Epidermal melanocyte (primary cell): ENCODE measurements around the gene OR5AS1.
"Not testable (repeated sequence)": the region's sequence is repeated elsewhere in the genome, so short reads cannot be mapped to it uniquely, and the experiment has no call there.

Source experiments
- DNase-seq: peaks from one replicate; pipeline ENCODE4 v3.0.0; 2011; ENCODE audit warnings: low spot score; ENCODE audit not compliant: insufficient read length

The OR5AS1 gene

DNA sequence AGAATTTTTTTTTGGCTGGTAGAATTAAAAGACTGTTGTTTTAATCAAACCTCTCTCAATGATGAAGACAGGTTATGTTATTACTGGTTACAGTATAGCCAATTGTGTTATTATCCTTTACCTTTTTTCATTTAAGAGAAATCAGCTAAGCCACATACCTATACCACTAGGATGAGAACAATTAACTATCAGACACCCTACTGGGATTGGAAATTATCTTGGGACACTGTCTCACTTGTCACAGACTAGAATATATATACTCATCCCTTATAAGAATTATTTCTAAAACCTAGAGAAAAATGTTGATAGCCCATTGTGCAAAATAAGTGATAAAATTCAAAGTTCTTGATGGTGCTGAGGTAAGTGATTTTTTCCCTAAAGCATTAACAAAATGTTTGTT lies at the start of gene OR5AS1:
Gene OR5AS1, plus strand, starts transcription at position 301 of the 400 bp plus-strand sequence. CDS start 2,765 bp downstream, outside the sequence.
- DNase-seq = no peak

DNA sequence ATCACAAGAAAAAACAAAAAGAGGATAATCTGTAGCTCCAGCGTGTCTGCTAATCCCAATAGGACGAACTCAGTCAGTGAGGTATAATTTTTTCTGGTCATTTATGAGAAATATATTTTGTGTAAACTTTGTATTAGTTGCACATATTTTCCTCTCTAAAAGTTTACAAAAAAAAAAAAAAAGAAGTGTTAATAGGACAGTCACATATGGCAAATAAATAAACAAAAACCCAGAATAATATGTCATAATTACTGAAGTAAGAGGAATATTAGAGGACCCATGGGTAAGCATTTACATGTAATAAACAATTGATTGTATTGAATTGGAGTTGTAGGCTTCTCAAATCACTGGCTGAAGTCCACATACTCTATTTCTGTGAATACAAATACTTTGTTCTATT lies 32.9 kb upstream of the OR5AS1 start, which contains the start of gene OR5F1:
Gene OR5F1, minus strand, starts transcription at position 101 of the 400 bp plus-strand sequence. Its CDS starts 0 bp downstream, at position 101.
- DNase-seq = no peak

DNA sequence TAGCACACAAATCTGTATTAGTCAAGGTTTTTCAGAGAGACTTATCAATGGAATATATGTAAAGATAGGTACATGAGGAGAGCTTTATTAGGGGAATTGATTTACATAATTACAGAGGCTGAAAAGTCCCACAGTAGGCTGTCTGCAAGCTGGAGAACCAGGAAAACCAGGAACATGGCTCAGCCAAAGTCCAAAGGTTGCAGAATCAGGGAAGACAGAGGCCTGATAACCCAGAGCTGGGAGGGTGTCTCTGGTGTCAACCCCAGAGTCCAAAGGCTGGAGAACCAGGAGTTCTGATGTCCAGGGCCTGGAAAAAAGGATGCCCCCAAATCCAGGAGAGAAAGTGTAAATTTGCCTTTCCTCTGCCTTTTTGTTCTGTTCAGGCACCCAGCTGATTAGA lies 16.7 kb upstream of the OR5AS1 start:
- DNase-seq = no peak

DNA sequence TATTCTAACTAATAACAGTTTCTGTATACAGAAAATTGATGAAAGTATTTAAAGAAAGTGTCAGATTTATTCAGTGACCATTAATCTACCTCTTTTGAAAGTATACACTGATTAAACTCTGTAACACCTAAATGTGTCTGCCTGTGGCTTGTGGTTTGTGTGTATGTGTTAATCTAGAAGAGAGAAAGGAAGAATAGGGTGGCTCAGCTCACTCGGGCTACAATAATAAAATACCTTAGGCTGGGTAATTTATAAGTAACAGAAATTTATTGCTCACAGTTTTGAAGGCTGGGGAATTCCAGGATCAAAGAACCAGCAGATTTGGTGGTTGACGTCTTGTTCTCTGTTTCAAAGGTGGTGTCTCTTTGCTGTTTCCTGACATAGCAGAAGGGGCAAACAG lies 13.6 kb upstream of the OR5AS1 start:
- DNase-seq = no peak

DNA sequence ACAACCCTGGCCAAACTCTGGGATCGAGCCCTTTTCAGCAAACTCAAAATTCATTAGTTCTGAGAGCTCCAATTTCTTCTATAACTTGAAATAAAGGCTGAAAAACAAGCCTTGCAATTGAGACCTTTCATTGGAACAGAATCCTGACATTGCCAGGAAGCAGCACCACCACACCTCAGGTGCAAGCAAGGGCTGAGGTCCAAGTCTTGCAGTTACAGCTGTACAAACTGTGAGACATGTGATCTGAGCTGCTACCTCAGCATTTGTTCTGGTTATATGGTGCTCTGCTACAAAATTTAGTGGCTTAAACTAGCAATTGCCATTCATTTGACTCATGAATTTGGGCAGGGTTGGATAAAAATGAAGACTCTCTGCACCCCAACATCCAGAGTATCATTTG lies 18.1 kb downstream of the OR5AS1 start:
- DNase-seq = no peak

DNA sequence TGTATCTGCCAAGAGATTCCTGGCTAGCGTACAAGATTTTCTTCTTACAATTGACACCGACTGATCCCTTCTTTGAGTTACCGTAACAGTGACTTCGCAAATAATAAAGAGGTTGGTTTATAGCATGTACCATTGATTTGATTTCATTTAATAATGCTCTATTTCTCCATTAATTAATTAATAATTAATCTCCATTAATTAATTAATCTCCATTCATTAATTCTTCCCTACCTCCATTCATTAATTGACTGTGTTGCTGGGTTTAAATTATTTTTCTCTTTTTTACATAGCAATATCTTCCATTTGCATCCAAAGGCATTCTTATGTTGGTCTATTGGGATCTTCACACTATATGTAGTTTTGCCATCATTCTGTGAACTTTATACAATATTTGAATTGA lies 21.0 kb downstream of the OR5AS1 start:
- no peak for DNase-seq

DNA sequence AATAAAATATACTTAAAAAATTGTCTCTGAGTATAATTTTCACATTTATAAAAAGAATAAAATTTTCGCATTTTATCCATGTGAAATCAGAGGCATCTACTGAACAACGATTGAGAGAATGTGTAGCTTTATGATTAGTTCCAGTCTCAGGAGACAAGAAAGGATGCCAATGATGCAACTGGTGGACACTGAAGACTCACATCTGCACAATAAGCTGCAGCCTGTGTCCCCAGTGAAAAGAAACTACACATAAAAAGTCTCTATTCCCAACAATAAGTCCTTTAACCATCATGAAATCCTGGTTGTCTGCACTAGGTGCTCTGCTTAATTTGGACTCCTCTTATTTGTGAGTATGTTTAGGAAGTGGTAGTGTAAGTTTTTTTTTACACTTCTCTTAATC lies 22.0 kb downstream of the OR5AS1 start:
- DNase-seq = no peak

DNA sequence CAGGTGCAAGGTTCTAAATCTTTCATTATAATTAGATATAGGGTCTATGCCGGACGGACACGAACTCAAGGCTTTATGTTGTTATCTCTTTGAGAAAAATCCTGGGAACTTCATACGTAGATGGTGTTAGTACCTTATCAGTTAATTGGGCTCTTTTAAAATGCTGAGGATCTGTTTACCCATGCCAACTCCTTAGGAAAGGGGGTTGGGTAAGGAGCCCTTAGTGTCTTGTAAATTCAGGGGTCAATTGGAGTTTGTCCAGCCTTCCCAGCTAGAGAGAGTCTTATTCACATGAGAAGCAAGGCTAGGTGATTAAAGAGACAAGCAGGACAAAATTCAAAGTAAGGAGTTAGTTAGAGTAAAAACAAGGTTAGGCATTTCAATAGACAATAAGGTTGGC lies 28.9 kb downstream of the OR5AS1 start:
- not testable (repeated sequence) for DNase-seq

DNA sequence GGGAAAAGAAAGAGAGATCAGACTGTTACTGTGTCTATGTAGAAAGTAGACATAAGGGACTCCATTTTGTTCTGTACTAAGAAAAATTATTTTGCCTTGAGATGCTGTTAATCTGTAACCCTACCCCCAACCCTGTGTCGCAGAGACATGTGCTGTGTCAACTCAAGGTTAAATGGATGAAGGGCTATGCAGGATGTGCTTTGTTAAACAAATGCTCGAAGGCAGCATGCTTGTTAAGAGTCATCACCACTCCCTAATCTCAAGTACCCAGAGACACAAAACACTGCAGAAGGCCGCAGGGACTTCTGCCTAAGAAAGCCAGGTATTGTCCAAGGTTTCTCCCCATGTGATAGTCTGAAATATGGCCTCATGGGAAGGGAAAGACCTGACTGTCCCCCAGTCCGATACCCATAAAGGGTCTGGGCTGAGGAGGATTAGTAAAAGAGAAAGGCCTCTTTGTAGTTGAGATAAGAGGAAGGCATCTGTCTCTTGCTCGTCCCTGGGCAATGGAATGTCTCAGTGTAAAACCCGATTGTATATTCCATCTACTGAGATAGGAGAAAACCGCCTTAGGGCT lies 30.3 kb downstream of the OR5AS1 start:
- not testable (repeated sequence) for DNase-seq

DNA sequence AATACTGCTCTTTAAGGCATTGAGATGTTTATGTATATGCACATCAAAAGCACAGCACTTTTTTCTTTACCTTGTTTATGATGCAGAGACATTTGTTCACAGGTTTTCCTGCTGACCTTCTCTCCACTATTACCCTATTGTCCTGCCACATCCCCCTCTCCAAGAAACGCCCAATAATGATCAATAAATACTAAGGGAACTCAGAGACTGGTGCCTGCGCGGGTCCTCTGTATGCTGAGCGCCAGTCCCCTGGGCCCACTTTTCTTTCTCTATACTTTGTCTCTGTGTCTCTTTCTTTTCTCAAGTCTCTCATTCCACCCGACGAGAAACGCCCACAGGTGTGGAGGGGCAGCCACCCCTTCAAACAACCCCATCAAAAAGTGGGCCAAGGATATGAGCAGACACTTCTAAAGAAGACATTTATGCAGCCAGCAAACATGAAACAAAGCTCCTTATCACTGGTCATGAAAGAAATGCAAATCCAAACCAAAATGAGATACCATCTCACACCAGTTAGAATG lies 30.9 kb downstream of the OR5AS1 start:
- DNase-seq = not testable (repeated sequence)

DNA sequence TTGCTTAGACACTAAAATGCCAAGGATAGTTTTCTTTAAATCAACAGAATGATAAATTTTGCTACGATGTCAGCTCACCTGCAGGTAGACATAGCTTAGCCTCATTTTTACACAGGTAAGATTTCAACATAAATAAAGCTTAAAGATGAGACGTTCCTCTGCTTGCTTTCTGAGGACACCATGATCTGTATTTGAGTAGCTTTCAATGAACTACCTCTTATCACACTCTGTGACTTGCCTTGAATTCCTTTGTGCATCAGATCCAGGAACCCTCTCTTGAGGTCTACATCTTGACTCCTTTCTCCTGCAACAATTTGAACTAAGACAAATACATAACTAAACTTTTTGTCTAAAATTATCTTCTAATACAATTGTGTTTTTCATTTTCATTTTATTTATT lies 39.5 kb downstream of the OR5AS1 start:
- no peak for DNase-seq
